Kidney (tissue), 14 donors: Measurements from ENCODE around the gene SMAD3. TPM values are rescaled to one million over a fixed set of nuclear protein-coding genes. Genes with fewer than 3 reads are reported as not detected.

ENCODE experiments used
- DNase-seq, 5 donors: peaks; one replicate each; pipeline ENCODE4 v3.0.0-alpha.2; 2013 to 2020
- FAIRE-seq: peaks from 2 replicates; lab custom pipeline; 2012; peaks lifted over from hg19 to GRCh38; lab: Jason Lieb, UNC
- H3K27ac ChIP-seq, 2 donors: one replicate each; pipeline ENCODE4 v1.7.0; 2013; ENCODE audit warnings: low read depth in 2 of 2, low read length in 2 of 2, inconsistent platforms in 1 of 2
- H3K27me3 ChIP-seq: one replicate; pipeline ENCODE4 v1.7.1; 2013; ENCODE audit warnings: low read length, inconsistent platforms; ENCODE audit not compliant: control insufficient read depth, insufficient read depth
- H3K36me3 ChIP-seq, 3 donors: one replicate each; pipeline versions ENCODE4 v1.7.0 to v1.7.1; 2013; ENCODE audit warnings: low read length in 3 of 3, control low read depth in 1 of 3, inconsistent platforms in 1 of 3; ENCODE audit not compliant: insufficient read depth in 3 of 3, control insufficient read depth in 2 of 3
- H3K4me1 ChIP-seq, 3 donors: one replicate each; pipeline versions ENCODE4 v1.7.0 to v1.7.1; 2013; ENCODE audit warnings: low read length in 3 of 3, inconsistent platforms in 1 of 3, low read depth in 1 of 3; ENCODE audit not compliant: control insufficient read depth in 2 of 3, insufficient read depth in 2 of 3
- H3K4me3 ChIP-seq, 3 donors: one replicate each; pipeline versions ENCODE4 v1.7.0 to v1.8.1; 2013; ENCODE audit warnings: low read length in 3 of 3, control low read depth in 1 of 3, inconsistent platforms in 1 of 3
- H3K9ac ChIP-seq, 3 donors: one replicate each; pipeline versions ENCODE4 v1.7.0 to v1.7.1; 2013; ENCODE audit warnings: low read length in 3 of 3, control low read depth in 1 of 3, inconsistent platforms in 1 of 3
- H3K9me3 ChIP-seq, 3 donors: one replicate each; pipeline versions ENCODE4 v1.7.0 to v1.7.1; 2013; ENCODE audit warnings: low read length in 3 of 3, control low read depth in 1 of 3, inconsistent platforms in 1 of 3; ENCODE audit not compliant: control insufficient read depth in 2 of 3, insufficient read depth in 1 of 3
- CTCF ChIP-seq: IDR thresholded peaks from 3 replicates; pipeline ENCODE4 v1.5.1; 2012; ENCODE audit warnings: mild to moderate bottlenecking, moderate library complexity, borderline replicate concordance; ENCODE audit not compliant: insufficient read depth; ENCODE audit errors: extremely low read depth
- intact Hi-C: fragments of 100-400 bp; cut with DNase I; formaldehyde crosslinking; loops from one replicate; pipeline ENCODE4 v1.11.1; 2022
- polyA plus RNA-seq: library from polyadenylated mRNA; stranded (reverse); fragments of 350-450 nt; fragmentation: Illumina TruSeq; extraction: RNeasy Lipid Tissue Mini Kit (QIAGEN cat#74804); gene quantifications from one replicate; pipeline ENCODE4 v1.2.3, GENCODE V29; 2014; ENCODE audit warnings: low read depth, low replicate concordance; ENCODE audit not compliant: insufficient read depth
- total RNA-seq: library from RNA; stranded (reverse); fragmentation: NEBNext Ultra II Directional; extraction: Animal tissue kit (Norgen Biotek cat#: 25700); gene quantifications from one replicate; pipeline ENCODE4 v1.2.1, GENCODE V29; 2021
- donor health status: control.
- donor health status: control.
- donor health status: control.
- donor health status: control.
- donor health status: control.
- donor health status: DM: yes; HTN: yes; CAD: no.
- donor health status: Normal renal cell carcinoma (clear cell type).

Gene SMAD3
- total and polyA plus RNA-seq, 2 donors from 2014 or later: 10.1 to 58.2 TPM

GRCh38 chr15:67144609-67145311 lies 79.4 kb downstream of the SMAD3 start:
- Histone ChIP-seq H3K27me3 (no peaks in the 10 kb centered on the region), H3K9me3 (no peaks in the 10 kb centered on the region), H3K27ac (no peak overlapping the region), H3K9ac (no peak overlapping the region), H3K4me1 (peaks cover 4 to 49% (median 34%) of the 10 kb centered on the region in 3 donors), H3K36me3 (no peaks in the 10 kb centered on the region), H3K4me3 (no peak overlapping the region)
- intact Hi-C loops: no loop called here
- no peak for TF ChIP-seq CTCF
- no peak for FAIRE-seq
- DNase-seq: no peak

GRCh38 chr15:67145312-67145610 lies 79.9 kb downstream of the SMAD3 start:
- no peak for TF ChIP-seq CTCF
- intact Hi-C loops: no loop called here
- no peak overlapping the region for H3K4me3 ChIP-seq
- no peaks in the 10 kb centered on the region for H3K9me3 ChIP-seq
- H3K4me1 ChIP-seq: peaks cover 4 to 50% (median 34%) of the 10 kb centered on the region in 3 donors
- DNase-seq: no peak
- H3K27me3 ChIP-seq: no peaks in the 10 kb centered on the region
- no peak overlapping the region for H3K9ac ChIP-seq
- H3K27ac ChIP-seq: no peak overlapping the region
- FAIRE-seq: no peak
- H3K36me3 ChIP-seq: no peaks in the 10 kb centered on the region

- intact Hi-C loops: no loop called here
- Histone ChIP-seq H3K27ac (no peak overlapping the region), H3K36me3 (no peaks in the 10 kb centered on the region), H3K9ac (no peak overlapping the region), H3K9me3 (no peaks in the 10 kb centered on the region), H3K4me1 (peaks cover 4 to 52% (median 32%) of the 10 kb centered on the region in 3 donors), H3K4me3 (no peak overlapping the region), H3K27me3 (no peaks in the 10 kb centered on the region)
- DNase-seq (no peak), FAIRE-seq (no peak)
- TF ChIP-seq CTCF: no peak
Observed at GRCh38 chr15:67145710-67146109, 80.3 kb downstream of the SMAD3 start.
